Bronchial epithelial cell (primary cell): ENCODE data around the gene ZCCHC9. TPM values are rescaled to one million over a fixed set of nuclear protein-coding genes. Genes with fewer than 3 reads are reported as not detected.
"Not testable (repeated sequence)": the region's sequence is repeated elsewhere in the genome, so short reads cannot be mapped to it uniquely, and the experiment has no call there.

Experiments used
- DNase-seq: peaks from one replicate; pipeline ENCODE4 v3.0.0-alpha.2; 2010; ENCODE audit warnings: low read depth
- FAIRE-seq: peaks from 2 replicates; lab custom pipeline; 2011; peaks lifted over from hg19 to GRCh38; lab: Jason Lieb, UNC
- H3K27me3 ChIP-seq: 2 replicates; pipeline ENCODE4 v1.5.1; 2011; ENCODE audit warnings: low read length; ENCODE audit not compliant: control insufficient read depth, insufficient read depth
- H3K36me3 ChIP-seq: 2 replicates; pipeline ENCODE4 v1.5.1; 2011; ENCODE audit warnings: low read length; ENCODE audit not compliant: control insufficient read depth, insufficient read depth
- H3K4me3 ChIP-seq: 2 replicates; pipeline ENCODE4 v1.5.1; 2011; ENCODE audit warnings: mild to moderate bottlenecking, low read depth, low read length, control low read depth
- CTCF ChIP-seq: IDR thresholded peaks from 2 replicates; pipeline ENCODE4 v1.5.1; 2011; ENCODE audit warnings: mild to moderate bottlenecking, moderate library complexity, low read length, control low read depth, inconsistent platforms; ENCODE audit not compliant: insufficient read depth, severe bottlenecking
- total RNA-seq: library from RNA; depleted of rRNA; stranded (reverse); fragments of >200 nt; gene quantifications from 2 replicates; pipeline ENCODE4 v1.2.1, GENCODE V29; 2014

Gene ZCCHC9
- total RNA-seq, 1 donor from 2014 or later, result 36.9 TPM

DNA sequence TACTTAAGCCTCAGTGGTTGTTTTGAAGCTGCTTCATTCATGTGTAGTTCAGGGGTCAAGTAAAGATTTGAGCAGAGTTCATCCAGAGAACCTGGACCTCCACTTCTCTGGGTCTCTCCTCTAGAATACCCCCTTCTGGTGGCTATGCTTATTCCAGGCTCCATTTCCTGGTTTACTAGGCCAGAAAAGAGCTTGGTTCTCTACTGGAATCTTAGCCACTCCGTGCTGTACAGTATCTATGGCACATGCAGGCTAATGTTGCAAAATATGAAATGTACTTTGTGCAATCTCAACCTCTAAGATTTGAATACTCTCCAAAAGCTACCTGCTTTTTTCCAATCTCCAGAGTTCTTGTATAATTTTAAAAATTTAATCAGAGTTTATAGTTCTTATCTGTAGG lies 17.4 kb upstream of the ZCCHC9 start:
- DNase-seq, result no peak
- Histone ChIP-seq H3K27me3 (no peaks in the 10 kb centered on the region), H3K4me3 (no peak overlapping the region), H3K36me3 (no peaks in the 10 kb centered on the region)
- FAIRE-seq, result no peak
- TF ChIP-seq CTCF, result no peak

DNA sequence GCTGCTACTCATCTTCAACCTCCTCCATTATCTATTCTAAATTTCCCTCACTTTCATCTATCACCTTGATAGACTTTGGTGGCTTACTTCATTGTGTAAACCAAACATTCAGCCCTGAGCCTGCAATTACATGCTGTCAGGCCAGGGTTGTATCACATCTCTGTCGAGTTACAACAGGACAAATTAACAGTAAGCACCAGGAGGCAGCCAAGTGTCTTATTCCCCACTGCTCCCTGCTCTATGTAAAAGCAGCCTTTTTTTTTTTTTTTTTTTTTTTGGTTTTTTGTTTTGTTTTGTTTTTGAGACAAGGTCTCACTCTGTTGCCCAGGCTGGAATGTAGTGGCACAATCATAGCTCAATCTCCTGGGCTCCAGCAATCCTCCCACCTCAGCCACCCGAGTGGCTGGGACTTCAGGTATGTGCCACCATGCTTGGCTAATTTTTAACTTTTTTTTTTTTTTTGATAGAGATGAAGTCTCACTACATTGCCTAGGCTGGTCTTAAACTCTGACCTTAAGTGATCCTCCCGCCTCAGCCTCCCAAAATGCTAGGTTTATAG lies 15.2 kb upstream of the ZCCHC9 start:
- FAIRE-seq (no peak), DNase-seq (peak; percentile 53)
- TF ChIP-seq CTCF, result no peak
- H3K27me3 ChIP-seq, result no peaks in the 10 kb centered on the region
- H3K36me3 ChIP-seq, result no peaks in the 10 kb centered on the region
- no peak overlapping the region for H3K4me3 ChIP-seq

DNA sequence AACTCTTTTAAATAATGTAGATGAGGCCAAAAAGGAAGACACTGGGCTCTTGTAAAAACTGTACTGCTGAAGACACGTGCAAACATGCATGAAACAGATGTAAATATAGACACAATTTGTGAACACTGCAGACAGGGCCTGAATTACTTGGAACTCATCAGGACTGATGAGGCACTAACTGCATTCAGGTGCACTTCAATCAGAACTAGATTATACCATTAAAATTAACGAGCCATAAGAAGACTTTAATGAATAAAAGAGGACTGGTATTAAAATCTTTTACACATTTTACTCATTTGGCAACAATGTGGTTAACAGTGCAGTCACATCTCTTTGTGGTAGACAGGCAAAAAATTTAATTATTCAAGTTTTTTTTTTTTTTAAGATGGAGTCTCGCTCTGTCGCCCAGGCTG lies 13.4 kb upstream of the ZCCHC9 start:
- Histone ChIP-seq H3K4me3 (no peak overlapping the region), H3K36me3 (peaks cover 1% of the 10 kb centered on the region), H3K27me3 (no peaks in the 10 kb centered on the region)
- DNase-seq (no peak), FAIRE-seq (no peak)
- no peak for TF ChIP-seq CTCF

- no peak overlapping the region for H3K4me3 ChIP-seq
Measured at GRCh38 chr5:81290146-81290545, 11.2 kb upstream of the ZCCHC9 start.

DNA sequence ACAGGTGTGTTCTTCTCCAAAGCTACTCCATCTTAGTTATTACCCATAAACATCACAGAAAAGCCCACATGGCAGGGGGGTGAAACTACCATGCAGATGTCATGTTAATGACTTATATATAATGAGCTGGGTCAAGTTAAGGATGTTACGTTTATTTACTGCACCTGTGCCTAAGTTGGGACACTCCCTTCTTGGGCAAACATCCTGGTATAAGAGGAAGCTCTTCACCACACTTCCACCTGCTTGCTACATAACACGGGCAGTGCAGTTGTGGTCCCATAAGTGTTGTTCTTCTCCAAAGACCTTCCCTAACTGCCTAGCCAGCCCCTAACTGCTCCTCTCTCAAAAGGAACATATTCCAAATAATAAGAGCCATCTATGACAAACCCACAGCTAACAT lies 9.3 kb upstream of the ZCCHC9 start:
- no peak for FAIRE-seq
- no peak for TF ChIP-seq CTCF
- no peaks in the 10 kb centered on the region for H3K27me3 ChIP-seq
- no peak overlapping the region for H3K4me3 ChIP-seq
- DNase-seq, result no peak
- peaks cover 1% of the 10 kb centered on the region for H3K36me3 ChIP-seq

More at GRCh38 chr5:81290146-81290545, 11.2 kb upstream of the ZCCHC9 start:
- Histone ChIP-seq H3K36me3 (peaks cover 1% of the 10 kb centered on the region), H3K27me3 (no peaks in the 10 kb centered on the region)
- no peak for DNase-seq
- no peak for FAIRE-seq
- TF ChIP-seq CTCF, result no peak

GRCh38 chr5:81294021-81294420 lies 7.4 kb upstream of the ZCCHC9 start:
- not testable (repeated sequence) for H3K27me3 ChIP-seq, H3K4me3 ChIP-seq, DNase-seq, H3K36me3 ChIP-seq, FAIRE-seq
